NCI-H524 (cell line): ENCODE measurements around the gene F10.

Experiments used
- DNase-seq, 2 experiments: peaks; one replicate each; lab custom pipeline; 2025; lab: John Stamatoyannopoulos, UW

The F10 gene

DNA sequence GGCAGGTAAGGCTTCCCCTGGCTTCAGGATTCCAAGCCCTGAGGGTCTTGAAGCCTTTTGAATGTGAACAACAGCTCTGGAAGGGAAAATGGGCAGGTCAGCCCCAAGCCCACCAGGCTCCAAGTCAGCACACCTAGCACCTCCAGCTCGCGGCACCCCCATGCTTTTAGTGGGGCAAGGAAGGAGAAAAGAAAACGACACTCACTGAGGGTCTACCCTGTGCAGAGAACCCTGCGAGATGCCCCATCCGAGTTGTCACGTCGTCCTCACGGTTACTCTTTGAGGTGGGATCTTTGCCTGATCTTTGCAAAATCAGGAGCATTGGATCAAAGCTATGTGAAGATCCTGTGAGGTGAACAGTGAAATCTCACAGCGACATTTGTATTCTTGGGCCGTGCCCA is 5.7 kb upstream of the F10 start:
- DNase-seq: no peak

DNA sequence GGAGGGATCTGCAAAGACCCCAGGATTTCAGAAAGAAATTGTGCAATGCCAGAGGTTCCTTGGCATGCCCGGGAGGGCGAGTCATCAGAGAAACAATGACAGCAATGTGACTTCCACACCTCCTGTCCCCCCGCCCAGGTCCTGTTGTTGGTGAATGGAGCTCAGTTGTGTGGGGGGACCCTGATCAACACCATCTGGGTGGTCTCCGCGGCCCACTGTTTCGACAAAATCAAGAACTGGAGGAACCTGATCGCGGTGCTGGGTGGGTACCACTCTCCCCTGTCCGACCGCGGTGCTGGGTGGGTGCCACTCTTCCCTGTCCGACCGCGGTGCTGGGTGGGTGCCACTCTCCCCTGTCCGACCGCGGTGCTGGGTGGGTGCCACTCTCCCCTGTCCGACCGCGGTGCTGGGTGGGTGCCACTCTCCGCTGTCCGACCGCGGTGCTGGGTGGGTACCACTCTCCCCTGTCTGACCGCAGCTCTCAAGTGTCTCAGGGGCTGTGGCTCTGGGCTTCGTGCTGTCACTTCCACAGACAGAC is 5.2 kb upstream of the F10 start:
- no peak for DNase-seq

DNA sequence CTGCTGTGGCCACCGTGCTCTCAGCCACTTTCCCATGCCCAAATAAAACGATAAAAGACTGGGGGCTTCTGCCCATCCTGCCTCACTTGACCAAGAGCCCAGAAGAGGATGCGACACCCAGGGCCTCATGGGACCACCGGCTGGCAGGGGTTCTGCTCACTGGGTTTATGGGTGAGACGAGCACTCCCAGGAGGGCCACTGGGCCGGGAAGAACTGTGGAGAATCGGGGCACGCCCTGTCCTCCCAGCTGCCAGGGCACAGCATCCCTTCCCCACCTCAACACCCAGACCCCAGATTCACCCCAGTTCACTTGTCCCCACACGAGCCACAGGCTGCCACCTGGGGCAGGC is 4.7 kb upstream of the F10 start:
- no peak for DNase-seq

DNA sequence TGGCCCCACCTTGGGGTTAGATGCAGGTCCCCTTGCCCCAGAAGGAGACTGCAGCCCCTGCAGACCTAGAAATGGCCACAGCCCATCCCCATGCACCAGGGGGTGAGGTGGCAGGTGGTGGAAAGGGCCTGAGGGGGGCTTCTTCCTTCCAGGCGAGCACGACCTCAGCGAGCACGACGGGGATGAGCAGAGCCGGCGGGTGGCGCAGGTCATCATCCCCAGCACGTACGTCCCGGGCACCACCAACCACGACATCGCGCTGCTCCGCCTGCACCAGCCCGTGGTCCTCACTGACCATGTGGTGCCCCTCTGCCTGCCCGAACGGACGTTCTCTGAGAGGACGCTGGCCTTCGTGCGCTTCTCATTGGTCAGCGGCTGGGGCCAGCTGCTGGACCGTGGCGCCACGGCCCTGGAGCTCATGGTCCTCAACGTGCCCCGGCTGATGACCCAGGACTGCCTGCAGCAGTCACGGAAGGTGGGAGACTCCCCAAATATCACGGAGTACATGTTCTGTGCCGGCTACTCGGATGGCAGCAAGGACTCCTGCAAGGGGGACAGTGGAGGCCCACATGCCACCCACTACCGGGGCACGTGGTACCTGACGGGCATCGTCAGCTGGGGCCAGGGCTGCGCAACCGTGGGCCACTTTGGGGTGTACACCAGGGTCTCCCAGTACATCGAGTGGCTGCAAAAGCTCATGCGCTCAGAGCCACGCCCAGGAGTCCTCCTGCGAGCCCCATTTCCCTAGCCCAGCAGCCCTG is 4.2 kb upstream of the F10 start:
- no peak for DNase-seq

DNA sequence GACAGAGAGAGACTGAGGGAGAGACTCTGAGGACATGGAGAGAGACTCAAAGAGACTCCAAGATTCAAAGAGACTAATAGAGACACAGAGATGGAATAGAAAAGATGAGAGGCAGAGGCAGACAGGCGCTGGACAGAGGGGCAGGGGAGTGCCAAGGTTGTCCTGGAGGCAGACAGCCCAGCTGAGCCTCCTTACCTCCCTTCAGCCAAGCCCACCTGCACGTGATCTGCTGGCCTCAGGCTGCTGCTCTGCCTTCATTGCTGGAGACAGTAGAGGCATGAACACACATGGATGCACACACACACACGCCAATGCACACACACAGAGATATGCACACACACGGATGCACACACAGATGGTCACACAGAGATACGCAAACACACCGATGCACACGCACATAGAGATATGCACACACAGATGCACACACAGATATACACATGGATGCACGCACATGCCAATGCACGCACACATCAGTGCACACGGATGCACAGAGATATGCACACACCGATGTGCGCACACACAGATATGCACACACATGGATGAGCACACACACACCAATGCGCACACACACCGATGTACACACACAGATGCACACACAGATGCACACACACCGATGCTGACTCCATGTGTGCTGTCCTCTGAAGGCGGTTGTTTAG is 3.3 kb upstream of the F10 start:
- DNase-seq: no peak

DNA sequence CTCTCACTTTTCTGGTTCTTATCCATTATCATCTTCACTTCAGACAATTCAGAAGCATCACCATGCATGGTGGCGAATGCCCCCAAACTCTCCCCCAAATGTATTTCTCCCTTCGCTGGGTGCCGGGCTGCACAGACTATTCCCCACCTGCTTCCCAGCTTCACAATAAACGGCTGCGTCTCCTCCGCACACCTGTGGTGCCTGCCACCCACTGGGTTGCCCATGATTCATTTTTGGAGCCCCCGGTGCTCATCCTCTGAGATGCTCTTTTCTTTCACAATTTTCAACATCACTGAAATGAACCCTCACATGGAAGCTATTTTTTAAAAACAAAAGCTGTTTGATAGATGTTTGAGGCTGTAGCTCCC is 2.8 kb upstream of the F10 start:
- no peak for DNase-seq

DNA sequence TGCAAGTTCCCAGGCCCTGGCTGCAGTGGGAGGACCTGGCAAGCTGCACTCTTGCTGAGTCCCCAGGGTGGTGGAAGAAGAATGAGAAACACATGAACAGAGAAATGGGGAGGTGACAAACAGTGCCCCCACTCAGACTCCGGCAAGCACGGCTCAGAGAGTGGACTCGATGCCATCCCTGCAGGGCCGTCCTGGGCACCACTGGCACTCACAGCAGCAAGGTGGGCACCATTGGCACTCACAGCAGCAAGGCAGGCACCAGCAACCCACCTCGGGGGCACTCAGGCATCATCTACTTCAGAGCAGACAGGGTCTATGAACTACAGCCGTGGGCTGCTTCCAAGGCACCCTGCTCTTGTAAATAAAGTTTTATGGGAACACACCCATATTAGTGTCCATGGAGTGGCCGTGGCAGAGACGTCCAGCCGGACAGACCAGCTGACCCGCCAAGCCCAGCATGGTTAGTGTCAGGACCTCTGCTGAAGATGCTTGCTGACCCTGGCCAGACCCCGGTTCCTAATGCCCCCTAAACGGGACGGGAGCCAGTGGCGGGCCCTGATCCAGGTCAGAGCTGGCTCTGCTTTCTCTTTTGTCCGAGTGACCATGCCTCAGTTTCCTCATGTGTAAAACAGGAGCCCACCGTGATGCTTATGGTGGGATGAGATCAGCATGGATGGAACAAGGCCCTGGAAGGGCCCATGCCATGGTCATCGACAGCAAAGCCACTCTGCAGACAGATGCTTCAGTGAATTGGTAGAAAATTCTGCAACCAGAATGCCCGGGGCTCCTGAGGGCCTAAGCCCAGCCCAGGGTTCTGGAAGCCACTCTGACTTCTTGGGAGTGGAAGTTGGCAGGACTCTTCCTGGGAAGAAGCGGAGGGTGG is 2.1 kb upstream of the F10 start:
- no peak for DNase-seq

DNA sequence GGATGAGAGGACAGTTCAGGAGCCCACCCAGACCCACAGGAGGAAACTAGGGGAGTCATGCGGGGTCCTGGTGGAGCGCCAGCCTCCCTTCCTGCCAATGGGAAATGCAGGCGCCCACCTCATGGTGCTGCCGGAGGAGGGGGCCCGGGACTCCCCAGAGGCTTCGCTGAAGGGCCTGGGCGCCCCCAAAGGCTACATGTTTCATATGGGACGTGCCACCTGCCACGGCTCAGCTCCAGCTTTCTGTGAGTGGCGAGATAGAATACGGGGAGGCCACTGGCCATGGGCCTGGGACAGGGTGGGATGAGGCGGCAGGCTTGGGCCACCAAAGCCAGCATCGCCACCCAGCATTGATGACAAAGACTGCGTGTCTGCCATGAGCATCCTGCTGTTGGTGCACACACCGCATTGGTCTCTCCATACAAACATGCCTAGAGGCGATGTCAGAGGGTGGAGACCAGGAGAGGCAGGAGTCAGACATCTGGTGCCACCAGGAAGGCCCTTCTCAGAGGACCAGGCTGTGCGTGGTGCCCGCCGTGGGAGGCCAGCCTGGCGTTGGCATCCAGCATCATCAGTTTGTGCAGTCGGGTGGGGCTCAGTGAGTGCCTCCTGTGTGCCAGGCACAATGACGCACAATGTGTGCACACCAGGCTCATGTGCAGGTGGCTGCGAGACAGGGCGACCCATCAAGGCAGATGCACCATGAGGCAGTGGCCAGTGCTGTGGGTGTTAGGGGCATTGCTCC is 1.2 kb upstream of the F10 start:
- no peak for DNase-seq

DNA sequence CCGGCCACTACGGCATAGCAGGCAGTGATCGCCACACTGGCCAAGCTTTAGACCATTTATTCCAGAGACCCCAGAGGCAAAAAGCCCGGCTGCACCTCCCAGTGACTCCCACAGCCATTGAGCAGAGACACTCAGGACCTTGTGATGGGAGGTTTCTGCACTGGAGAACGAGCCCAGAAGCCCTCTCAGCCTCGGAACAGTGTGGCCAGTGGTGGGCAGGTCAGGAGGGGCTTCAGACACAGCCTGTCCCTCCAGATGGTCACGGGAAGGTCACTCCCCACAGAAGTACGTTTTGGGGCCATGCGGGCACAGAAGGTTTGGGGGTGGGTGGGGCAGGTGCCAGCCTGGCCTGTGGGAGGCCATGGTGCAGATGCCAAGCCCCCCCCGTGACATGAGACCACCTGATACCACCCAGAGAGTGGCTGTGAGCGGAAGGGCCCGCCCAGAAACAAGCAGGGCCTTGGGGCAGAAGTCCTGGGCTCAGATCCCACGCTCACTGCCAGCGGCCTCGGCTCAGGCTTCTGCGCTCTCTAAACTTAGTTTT is 599 bp upstream of the F10 start:
- no peak for DNase-seq

DNA sequence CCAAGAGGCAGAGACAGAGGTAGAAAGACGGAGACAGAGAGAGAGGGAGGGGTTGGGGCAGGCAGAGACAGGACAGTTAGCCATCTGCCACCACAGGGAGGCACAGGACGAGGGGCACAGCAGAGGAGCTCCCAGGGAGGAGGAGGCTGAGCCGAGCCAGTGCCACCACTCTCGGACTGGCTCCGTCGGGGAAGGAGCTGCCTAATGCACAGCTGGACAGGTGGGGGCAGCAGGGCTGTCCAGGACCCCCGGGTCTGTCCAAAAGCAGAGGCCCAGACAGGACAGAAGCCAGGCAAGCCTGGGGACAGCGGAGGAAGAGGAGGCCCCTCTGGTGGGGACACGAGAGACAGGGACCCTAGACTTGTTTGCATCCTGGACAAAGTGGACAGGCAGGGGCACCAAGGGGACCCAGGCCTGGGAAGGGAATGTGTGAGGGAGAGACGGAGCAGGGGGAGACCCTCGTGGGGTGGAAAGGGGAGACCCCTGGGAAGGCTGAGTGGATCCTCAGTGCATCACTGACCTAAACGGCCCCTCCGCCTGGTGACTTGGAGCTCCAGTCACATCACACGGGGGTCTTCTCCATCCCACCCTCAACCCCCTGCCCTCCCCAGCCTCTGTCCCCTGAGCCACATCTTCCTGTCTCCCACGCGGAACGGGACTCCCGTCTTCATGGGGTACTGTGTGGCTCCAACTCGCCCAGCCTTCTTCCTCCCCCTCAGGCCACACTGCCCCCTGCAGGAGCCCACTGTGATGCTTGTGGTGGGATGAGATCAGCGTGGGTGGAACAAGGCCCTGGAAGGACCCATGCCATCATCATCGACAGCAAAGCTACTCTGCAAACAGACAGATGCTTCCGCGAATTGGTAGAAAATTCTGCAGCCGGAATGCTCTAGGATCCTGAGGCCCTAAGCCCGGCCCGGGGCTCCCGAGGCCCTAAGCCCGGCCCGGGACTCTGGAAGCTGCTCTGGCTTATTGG is 915 bp downstream of the F10 start:
- peak in 1 of 2 experiments; percentile 45 for DNase-seq

DNA sequence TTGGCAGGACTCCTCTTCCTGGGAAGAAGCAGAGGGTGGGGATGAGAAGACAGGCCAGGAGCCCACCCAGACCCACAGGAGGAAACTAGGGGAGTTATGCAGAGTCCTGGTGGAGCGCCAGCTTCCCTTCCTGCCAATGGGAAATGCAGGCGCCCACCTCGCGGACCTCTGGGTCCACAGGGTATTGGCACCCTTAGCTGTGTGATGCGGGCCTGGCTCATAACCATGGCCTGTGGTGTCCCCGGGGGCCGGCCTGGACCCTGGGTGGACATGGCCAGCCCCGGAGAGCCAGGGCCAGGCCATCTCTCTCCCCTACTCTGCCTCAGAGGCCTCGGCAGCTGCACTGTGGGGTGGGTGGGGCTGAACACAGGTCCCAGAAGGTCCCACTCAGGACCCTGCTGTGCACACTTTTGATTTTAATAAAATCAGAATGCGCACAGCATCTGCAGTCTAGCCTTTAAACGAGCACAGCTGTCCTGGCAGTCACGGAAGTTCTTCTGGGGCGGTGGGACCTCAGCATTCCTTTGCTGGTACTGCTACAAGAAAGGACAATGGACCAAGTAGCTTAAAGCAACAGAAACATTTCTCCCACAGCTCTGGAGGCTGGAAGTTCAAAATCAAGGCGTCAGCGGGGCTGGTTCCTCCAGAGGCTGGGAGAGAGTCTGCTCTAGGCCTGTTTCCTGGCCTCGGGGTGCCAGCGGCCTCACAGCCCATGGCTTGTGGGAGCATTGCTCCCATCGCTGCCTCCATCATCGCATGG is 1.8 kb downstream of the F10 start:
- no peak for DNase-seq

DNA sequence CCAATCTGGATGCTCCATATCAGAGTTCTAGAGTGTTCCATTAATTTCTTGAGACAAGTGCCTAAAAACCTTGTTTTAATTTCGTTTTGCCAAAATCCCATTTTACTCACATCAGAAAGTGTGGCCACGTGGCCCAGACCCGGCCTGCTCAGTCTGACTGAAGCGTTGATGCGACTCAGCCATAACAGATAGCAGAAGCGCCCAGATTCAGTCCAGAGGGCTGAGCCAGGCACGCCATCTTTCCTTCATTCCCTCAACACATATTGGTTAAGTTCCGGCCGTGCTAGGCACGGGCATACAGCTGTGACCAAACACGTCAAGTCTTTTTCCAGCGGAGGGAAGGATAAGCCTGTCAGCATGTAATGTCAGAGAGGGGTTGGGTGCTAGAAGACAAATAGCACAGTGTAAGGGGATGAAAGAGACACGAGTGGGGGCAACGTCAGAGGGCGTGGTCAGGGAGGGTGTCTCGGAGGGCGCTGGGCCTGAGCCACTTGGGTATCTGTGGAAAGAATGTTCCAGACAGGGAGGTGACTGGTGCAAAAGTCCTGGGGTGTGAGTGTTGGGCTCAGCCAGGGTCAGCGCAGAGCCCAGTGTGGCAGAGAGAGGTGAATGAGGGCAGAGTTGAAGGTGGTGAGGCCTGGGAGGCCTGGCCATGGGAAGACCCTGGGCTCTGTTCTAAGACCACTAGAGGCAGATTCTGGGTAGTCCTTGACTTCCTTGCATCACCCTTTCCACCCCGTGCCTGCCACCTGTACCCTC is 3.1 kb downstream of the F10 start:
- DNase-seq: no peak

DNA sequence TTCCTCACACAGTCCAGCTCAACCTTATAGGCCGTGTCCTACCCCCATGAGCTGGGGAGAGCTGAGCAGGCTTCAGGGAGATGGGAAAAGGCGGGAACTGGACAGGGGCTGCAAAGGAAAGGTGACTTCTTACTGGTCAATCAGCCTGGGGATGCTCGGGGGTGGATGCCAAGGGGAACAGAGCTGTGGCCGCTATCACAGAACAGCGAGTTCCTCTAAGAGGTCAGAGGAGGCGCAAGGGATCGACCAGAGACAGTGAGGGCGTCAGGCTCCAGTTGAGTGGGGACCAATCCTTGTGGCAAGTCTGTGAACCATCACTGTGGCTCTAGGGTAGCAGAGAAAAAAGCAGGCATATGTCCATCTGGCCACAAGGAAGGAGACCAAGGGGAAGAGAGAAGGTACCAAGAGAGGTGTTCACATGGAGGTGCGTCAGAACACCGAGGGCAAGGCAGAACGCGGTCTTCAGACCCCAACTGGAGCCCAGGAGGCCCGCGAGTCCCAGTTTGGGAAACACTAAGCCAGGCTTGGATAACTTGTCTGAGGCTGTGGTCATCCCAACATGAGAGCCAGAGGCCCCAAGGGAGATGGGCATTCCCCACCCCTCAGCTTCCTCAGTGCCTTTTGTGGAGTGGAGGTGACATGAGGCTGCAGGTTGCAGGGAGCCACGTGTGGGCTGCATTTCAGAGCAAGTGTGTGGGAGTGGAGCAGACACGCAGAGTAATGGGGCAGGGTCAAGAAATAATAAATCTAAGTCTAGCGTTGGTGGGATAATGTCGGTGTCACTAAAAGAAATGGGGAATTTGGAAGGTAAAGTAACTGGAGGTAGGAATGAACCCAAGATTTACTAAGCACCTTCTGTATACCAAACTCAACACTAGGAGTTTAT is 3.9 kb downstream of the F10 start:
- DNase-seq: no peak

DNA sequence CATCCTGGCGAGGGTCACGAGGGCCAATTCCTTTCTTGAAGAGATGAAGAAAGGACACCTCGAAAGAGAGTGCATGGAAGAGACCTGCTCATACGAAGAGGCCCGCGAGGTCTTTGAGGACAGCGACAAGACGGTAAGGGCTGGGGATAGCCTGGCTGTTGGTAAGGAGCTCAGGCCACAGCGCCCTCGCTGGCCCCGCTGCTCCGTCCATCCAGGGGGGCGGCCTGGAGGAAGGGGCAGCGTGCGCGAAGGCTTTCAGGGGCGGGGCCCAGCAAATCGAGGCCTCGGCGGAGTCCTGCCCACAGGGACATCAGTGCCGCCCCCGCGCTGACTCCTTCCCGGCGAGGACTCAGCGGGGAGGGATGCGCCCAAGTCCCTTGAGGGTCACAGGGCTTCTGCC is 6.9 kb downstream of the F10 start:
- DNase-seq: no peak

DNA sequence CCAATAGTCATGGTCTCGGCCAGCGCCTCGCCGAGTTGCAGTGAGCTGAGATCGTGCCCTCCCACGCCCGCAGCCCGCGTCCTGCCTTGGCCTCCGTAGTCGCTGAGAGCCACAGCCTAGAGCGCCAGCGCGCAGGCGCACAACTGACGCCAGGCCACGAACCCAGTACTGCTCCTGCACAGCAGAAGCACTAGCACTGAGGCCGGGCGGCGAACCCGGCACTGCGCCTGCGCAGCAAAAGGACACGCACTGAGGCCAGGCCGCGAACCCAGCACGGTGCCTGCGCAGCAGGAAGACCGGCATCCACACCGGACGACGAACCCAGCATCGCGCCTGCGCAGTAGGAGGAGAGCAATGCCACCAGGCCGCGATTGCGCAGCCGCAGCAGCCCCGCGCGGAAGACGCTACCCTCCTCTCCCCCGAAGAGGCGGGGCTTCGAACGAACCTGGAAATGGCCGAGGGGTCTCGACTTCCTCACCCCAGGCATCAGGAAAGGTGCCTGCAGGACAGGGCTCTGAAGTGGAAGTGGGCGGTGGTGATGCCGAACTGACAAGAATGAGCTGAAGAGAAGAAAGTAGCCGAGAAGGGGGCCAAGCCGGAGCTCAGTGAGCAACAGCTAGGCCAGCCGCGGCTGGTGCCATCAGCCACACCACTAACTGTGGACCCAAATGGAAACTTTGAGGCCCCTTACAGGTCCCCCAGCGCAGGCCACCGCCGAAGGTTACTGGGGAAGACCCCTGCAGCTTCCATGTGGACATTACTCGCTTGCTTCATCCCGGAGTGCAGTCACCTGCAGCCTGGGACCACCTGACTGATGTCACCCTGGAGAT is 7.5 kb downstream of the F10 start:
- DNase-seq: no peak

DNA sequence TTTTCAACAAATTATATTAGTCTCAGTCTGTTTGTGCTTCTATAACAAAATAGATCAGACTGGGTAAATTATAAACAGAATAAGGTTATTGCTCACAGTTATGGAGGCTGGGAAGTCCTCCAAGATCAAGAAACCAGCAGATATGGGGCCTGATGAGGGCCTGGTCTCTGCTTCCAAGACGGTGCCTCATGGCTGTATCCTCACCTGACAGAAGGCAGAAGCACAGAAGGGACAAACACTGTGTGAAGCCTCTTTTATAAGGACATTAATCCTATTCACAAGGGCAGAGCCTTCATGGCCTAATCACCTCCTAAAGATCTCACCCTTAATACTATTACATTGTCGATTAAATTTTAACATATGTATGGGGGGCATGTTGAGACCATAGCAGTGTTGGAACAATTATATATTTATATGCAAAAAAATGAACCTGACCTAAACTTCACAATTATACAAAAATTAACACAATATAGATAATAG is 12.7 kb downstream of the F10 start:
- no peak for DNase-seq

DNA sequence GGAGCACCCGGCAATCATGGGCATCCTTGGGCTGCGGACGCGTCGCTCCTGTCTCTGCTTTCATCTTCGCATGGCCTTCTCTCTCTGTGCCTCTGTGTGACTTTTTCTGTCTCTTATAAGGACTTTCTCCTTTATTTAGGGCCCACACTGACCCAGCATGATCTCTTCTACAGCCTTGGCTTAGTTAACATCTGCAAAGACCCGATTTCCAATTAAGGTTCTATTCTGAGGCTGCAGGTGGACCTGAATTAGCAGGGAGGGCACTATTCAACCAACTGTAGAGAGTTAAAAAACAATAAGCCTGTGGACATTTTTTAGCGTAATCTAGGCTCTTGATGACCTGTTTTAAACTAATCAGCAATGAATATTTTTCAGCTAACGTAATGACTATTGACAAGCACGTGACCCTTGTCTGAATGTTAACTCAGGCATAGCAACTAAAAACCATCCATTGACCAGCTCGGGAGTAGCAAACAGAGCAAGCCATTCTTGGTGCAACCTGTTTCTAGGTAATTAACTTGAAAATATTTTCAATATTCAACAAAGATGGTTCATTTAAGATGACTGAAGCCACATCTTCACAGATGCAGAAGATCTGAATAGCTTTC is 15.2 kb downstream of the F10 start:
- no peak for DNase-seq
